Esophagus muscularis mucosa (tissue), 4 donors: ENCODE measurements around the gene TIGD3. TPM values are rescaled to one million over a fixed set of nuclear protein-coding genes. Genes with fewer than 3 reads are reported as not detected.

ENCODE experiments used
- DNase-seq: peaks from one replicate; pipeline ENCODE4 v3.0.0-alpha.2; 2017; ENCODE audit errors: extremely low spot score
- H3K27ac ChIP-seq, 4 donors: fragments of 200-600 bp; sonication (generic); replicated peaks in 1 of 4; 1 replicate in 3 of 4; 2 replicates in 1 of 4; pipeline ENCODE4 v1.5.1; 2016 to 2019; ENCODE audit warnings: mild to moderate bottlenecking in 1 of 4
- H3K27me3 ChIP-seq, 4 donors: fragments of 200-600 bp; sonication (generic); one replicate each; pipeline versions ENCODE4 v1.5.1 to v1.6.0; 2016 to 2019
- H3K36me3 ChIP-seq, 4 donors: fragments of 200-600 bp; sonication (generic); one replicate each; pipeline ENCODE4 v1.5.1; 2016 to 2019
- H3K4me1 ChIP-seq, 4 donors: fragments of 200-600 bp; sonication (generic); one replicate each; pipeline ENCODE4 v1.5.1; 2016 to 2019
- H3K4me3 ChIP-seq, 4 donors: fragments of 200-600 bp; sonication (generic); 1 replicate in 2 of 4; 2 replicates in 2 of 4; pipeline ENCODE4 v1.5.1; 2016 to 2019; ENCODE audit warnings: mild to moderate bottlenecking in 4 of 4, moderate library complexity in 1 of 4
- H3K9me3 ChIP-seq, 4 donors: fragments of 200-600 bp; sonication (generic); 1 replicate in 3 of 4; 2 replicates in 1 of 4; pipeline ENCODE4 v1.5.1; 2016 to 2019
- CTCF ChIP-seq, 3 experiments: fragments of 200-600 bp in 2 of 3; fragments of 450-650 bp in 1 of 3; sonication (generic) in 2 of 3; IDR thresholded peaks; one replicate each; pipeline ENCODE4 v1.5.1; 2017 to 2019; ENCODE audit warnings: antibody characterized with exemption in 3 of 3, mild to moderate bottlenecking in 2 of 3, moderate library complexity in 1 of 3
- EP300 ChIP-seq: sonication (generic); formaldehyde crosslinking; IDR thresholded peaks from one replicate; pipeline ENCODE4 v1.6.1; 2017; ENCODE audit warnings: antibody characterized with exemption
- POLR2A ChIP-seq: fragments of 450-650 bp; IDR thresholded peaks from one replicate; pipeline ENCODE4 v1.6.1; 2017; ENCODE audit warnings: antibody characterized with exemption, moderate library complexity, mild to moderate bottlenecking, low read depth
- POLR2AphosphoS5 ChIP-seq, 2 donors: sonication (generic); formaldehyde crosslinking; IDR thresholded peaks; one replicate each; pipeline ENCODE4 v1.6.1; 2017; ENCODE audit warnings: antibody characterized with exemption in 2 of 2
- WGBS: methylation state at CpG from one replicate; pipeline ENCODE4 v1.1.5; 2018; 5-methylcytosine and 5-hydroxymethylcytosine counted together
- intact Hi-C: fragments of 100-400 bp; cut with DNase I; formaldehyde crosslinking; loops from one replicate; pipeline ENCODE4 v1.15.1; 2023
- total RNA-seq, 4 donors: library from RNA; depleted of rRNA; stranded (reverse); fragments of >200 nt; gene quantifications; one replicate each; pipeline versions ENCODE4 v1.1.0 to v1.2.1, GENCODE V29; 2016

Gene TIGD3
- total RNA-seq, 4 donors from 2014 or later: 0.19 TPM; not detected in 3

- H3K27ac ChIP-seq: peak overlapping the region; percentile 95 to 98 (median 96)
- H3K4me3 ChIP-seq: no peak overlapping the region
- no peaks in the 10 kb centered on the region for H3K9me3 ChIP-seq
- peaks cover 0 to 6% (median 1%) of the 10 kb centered on the region in 4 donors for H3K36me3 ChIP-seq
- DNase-seq: no peak
- peaks cover 72 to 78% (median 74%) of the 10 kb centered on the region in 4 donors for H3K4me1 ChIP-seq
- TF ChIP-seq CTCF (IDR thresholded peaks at IDR 0.05) (no peak), EP300 (no peak), POLR2AphosphoS5 (IDR thresholded peaks at IDR 0.05) (no peak), POLR2A (no peak)
- 93% methylated on average over 6 of the region's 6 CpGs for WGBS
- intact Hi-C loops: loop anchor here (5.0 kb wide), 2 partner anchors 34 to 129 kb away; no protein-coding TSS in a partner anchor
- H3K27me3 ChIP-seq: no peaks in the 10 kb centered on the region
Measured at GRCh38 chr11:65383778-65384177, 29.2 kb downstream of the TIGD3 start.

- TF ChIP-seq EP300: no peak
- no peak for TF ChIP-seq CTCF (IDR thresholded peaks at IDR 0.05)
- no peak for TF ChIP-seq POLR2A
- no peak for TF ChIP-seq POLR2AphosphoS5 (IDR thresholded peaks at IDR 0.05)
- peak overlapping the region; percentile 95 to 98 (median 96) for H3K27ac ChIP-seq
- peaks cover 78 to 84% (median 81%) of the 10 kb centered on the region in 4 donors for H3K4me1 ChIP-seq
- intact Hi-C loops: loop anchor here (5.0 kb wide), 2 partner anchors 33 to 128 kb away; no protein-coding TSS in a partner anchor
- no peaks in the 10 kb centered on the region for H3K27me3 ChIP-seq
- no peaks in the 10 kb centered on the region for H3K9me3 ChIP-seq
- WGBS: 69% methylated on average over 8 of the region's 8 CpGs
- no peak overlapping the region for H3K4me3 ChIP-seq
- DNase-seq: no peak
- H3K36me3 ChIP-seq: peaks cover 0 to 8% (median under 1%) of the 10 kb centered on the region in 4 donors
Measured at GRCh38 chr11:65384301-65384889, 29.8 kb downstream of the TIGD3 start.

GRCh38 chr11:65386307-65387140, 32.0 kb downstream of the TIGD3 start, which contains the start of gene FRMD8:
Gene FRMD8 (plus strand): TSS chr11:65386637. CDS start chr11:65387037, 400 bp downstream.
- WGBS: 4% methylated on average over 28 of the region's 76 CpGs
- peaks cover 87 to 96% (median 94%) of the 10 kb centered on the region in 4 donors for H3K4me1 ChIP-seq

GRCh38 chr11:65388731-65389130, 34.2 kb downstream of the TIGD3 start:
- no peak for DNase-seq
- WGBS: 93% methylated on average over 4 of the region's 4 CpGs
- no peaks in the 10 kb centered on the region for H3K9me3 ChIP-seq
- no peaks in the 10 kb centered on the region for H3K27me3 ChIP-seq
- peaks cover 0 to 25% (median 20%) of the 10 kb centered on the region in 4 donors for H3K36me3 ChIP-seq
- H3K27ac ChIP-seq: peak overlapping the region in 2 of 4 donors; percentile 13 to 59
- no peak overlapping the region for H3K4me3 ChIP-seq
- peaks cover 72 to 84% (median 79%) of the 10 kb centered on the region in 4 donors for H3K4me1 ChIP-seq
- TF ChIP-seq EP300: no peak
- no peak for TF ChIP-seq POLR2AphosphoS5 (IDR thresholded peaks at IDR 0.05)
- TF ChIP-seq CTCF (IDR thresholded peaks at IDR 0.05): no peak
- TF ChIP-seq POLR2A: no peak
- intact Hi-C loops: no loop called here

More at GRCh38 chr11:65386307-65387140, 32.0 kb downstream of the TIGD3 start, which contains the start of gene FRMD8:
- DNase-seq: peak; percentile 98
- Histone ChIP-seq H3K36me3 (peaks cover 0 to 9% (median 0%) of the 10 kb centered on the region in 4 donors), H3K4me3 (peak within 1 kb of the TSS; percentile 74 to 89 (median 80)), H3K27ac (peak within 1 kb of the TSS; percentile 95 to 98 (median 96)), H3K9me3 (no peaks in the 10 kb centered on the region), H3K27me3 (no peaks in the 10 kb centered on the region)
- TF ChIP-seq POLR2A: peak; percentile 86
- no peak for TF ChIP-seq CTCF (IDR thresholded peaks at IDR 0.05)
- TF ChIP-seq POLR2AphosphoS5 (IDR thresholded peaks at IDR 0.05): peak; percentile 94 to 96
- no peak for TF ChIP-seq EP300
- intact Hi-C loops: no loop called here
